GM21447 (cell line): ENCODE measurements around the gene C19orf85.

Source experiments
- ATAC-seq: cut with Tn5 transposase; IDR thresholded peaks from one replicate; pipeline ENCODE4 v1.9.1; 2021; ENCODE audit not compliant: unreplicated experiment

Gene C19orf85

DNA sequence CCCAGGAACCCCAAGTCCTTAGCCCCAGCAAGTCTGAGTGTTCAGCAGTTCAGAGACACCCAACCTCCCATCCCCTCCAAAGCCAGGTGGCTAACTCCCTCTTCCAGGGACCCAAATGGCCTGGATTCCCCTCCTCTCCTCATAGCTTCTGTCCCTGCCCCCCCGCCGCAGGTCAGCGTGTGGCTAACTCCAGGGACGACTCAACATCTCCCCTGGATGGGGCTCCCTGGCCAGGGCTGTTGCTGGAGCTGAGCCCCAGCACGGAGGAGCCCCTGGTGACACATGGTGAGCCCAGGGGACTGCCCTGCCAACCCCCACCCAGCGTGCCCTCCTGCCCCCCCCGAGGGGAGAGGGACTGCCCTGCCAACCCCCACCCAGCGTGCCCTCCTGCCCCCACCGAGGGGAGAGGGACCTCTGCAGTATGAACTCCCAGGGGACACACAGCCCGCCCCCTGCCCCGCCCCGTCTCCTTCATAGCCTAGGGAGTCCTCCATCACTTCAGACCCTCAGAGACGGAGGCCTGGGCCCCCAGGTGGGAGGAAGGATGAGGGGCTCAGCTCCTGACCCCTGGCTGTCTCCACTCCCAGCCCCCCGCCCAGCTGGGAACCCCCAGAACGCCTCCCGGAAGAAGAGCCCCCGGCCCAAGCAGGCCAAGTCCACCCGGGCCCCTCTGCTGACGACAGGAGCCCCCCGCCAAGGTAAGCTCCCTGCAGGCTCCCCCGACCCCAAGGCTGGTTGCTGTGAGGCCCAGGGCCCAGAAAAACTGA is 25.3 kb upstream of the C19orf85 start:
- ATAC-seq, result no peak

DNA sequence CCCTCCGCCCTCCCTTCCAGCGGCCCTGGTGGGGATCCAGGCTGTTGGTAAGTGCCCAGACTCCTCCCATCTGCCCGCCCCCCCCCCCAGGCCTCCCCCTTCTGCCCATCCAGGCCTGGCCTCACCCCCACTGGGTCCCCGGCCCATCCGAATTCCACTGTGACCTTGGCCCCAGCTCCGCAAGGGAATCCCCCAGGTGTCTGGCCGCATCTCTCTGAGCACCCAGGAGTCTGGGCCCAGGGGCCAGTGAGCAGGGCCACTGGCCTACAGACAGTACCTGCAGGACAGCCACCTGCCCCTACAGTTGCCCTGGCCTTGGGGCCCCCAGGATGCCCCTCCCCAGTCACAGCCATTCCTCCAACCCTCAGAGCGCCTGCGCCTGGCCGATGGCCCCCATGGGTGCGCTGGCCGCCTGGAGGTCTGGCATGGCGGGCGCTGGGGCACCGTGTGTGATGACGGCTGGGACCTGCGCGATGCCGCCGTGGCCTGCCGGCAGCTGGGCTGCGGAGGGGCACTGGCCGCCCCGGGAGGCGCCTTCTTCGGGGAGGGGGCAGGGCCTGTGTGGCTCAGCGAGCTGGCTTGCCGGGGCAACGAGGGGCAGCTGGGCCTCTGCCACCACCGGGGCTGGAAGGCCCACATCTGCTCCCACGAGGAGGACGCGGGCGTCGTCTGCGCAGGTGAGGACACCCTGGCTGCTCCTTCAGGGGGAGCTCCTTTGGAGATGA is 24.6 kb upstream of the C19orf85 start:
- ATAC-seq, result no peak

GRCh38 chr19:55487924-55488687 is 23.6 kb upstream of the C19orf85 start, which contains the start of gene SSC5D:
Gene SSC5D, plus strand, starts transcription at chr19:55488436. Its CDS starts 154 bp downstream, at chr19:55488590.
- no peak for ATAC-seq

- ATAC-seq, result no peak
Measured at GRCh38 chr19:55486971-55487923, 22.7 kb upstream of the C19orf85 start.

GRCh38 chr19:55486043-55486970 is 21.8 kb upstream of the C19orf85 start:
- ATAC-seq, result no peak

- ATAC-seq, result no peak
Measured at GRCh38 chr19:55485439-55486011, 21.0 kb upstream of the C19orf85 start.

GRCh38 chr19:55484593-55485438 is 20.3 kb upstream of the C19orf85 start, which contains the start of gene NAT14:
Gene NAT14, plus strand, starts transcription at chr19:55485188. Its CDS starts 521 bp downstream, at chr19:55485709.
- no peak for ATAC-seq

- ATAC-seq, result no peak
Measured at GRCh38 chr19:55483706-55484592, 19.4 kb upstream of the C19orf85 start.

DNA sequence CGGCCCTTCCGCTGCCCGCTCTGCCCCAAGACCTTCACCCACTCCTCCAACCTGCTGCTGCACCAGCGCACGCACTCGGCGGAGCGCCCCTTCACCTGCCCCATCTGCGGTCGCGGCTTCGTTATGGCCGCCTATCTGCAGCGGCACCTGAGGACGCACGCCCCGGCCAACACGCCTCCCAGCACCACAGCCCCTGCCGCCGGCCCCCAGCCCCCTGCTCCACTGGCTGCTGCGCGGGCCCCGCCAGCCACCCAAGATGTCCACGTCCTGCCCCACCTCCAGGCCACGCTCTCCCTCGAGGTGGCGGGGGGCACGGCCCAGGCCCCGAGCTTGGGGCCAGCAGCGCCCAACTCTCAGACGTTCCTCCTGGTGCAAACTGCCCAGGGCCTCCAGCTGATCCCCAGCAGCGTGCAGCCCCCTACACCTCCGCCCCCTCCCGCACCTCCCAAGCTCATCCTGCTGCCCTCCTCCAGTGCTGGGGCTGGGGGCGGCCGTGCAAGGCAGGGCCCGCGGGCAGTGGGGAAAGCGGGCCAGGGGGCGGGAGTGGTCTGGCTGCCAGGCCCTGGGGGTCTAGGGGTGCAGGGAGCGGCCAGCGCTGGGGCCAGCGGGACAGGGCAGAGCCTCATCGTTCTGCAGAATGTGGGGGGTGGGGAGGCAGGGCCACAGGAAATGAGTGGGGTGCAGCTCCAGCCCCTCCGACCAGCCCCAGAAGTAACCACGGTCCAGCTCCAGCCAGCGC is 18.6 kb upstream of the C19orf85 start:
- ATAC-seq, result no peak

- no peak for ATAC-seq
Measured at GRCh38 chr19:55482156-55482961, 17.8 kb upstream of the C19orf85 start.

- ATAC-seq, result no peak
Measured at GRCh38 chr19:55481794-55482155, 17.2 kb upstream of the C19orf85 start.

DNA sequence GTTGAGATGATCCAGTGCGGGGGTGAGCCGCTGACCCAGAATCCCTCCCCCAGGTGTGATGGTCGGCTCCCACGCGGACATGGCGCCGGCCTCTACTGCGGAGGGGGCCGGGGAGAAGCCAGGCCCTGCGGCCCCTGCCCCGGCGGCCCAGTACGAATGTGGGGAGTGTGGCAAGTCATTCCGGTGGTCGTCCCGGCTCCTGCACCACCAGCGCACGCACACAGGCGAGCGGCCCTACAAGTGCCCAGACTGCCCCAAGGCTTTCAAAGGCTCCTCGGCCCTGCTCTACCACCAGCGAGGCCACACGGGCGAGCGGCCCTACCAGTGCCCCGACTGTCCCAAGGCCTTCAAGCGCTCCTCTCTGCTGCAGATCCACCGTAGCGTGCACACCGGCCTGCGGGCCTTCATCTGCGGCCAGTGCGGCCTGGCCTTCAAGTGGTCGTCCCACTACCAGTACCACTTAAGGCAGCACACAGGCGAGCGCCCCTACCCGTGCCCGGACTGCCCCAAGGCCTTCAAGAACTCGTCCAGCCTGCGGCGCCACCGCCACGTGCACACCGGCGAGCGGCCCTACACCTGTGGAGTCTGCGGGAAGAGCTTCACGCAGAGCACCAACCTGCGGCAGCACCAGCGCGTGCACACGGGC is 16.7 kb upstream of the C19orf85 start:
- no peak for ATAC-seq

GRCh38 chr19:55479451-55480230 is 15.1 kb upstream of the C19orf85 start:
- ATAC-seq, result no peak

- ATAC-seq, result no peak
Measured at GRCh38 chr19:55479045-55479444, 14.5 kb upstream of the C19orf85 start.
